HG02870 (cell line): Measurements from ENCODE around the gene PSMC1.

ENCODE experiments used
- ATAC-seq: cut with Tn5 transposase; IDR thresholded peaks from one replicate; pipeline ENCODE4 v1.9.1; 2021; ENCODE audit warnings: mild to moderate bottlenecking, moderate library complexity; ENCODE audit not compliant: unreplicated experiment

PSMC1 gene

DNA sequence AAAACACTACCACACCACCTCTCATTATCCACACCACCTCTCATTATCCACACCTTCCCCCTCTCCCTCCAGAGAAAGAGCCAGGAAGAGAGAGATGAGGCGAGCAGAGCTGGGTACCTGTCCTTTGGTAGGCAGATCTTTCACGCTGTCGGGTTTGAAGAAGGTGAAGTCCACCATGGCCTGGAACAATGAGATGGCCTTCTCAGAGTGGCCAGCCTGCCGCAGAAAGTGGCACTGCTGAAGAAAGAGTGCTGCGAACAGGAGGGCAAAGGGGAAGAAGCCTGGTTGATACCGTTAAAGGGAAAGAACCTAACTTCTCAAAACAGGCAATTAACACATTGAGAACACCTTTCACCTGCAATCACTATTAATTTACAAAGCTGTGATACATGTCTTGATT lies 44.8 kb downstream of the PSMC1 start:
- ATAC-seq, result no peak

DNA sequence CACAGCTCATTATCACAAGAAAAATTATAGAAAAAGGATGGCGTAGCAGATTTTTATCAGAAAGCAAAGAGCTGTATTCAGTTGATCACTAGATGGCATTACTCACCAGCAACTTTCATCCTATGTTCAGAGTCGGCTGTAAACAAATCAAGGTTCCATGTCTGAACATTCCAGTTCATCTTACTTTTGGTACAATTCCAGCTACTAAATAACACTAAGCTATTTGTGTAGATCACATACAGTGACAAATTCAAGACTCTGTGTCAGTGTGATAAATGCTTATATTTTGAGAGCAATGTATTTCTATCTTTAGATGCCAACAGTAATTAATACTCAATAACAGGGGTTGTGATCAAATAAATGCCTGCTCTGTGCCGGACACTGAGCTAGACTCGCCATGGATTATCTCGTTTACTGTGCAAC lies 45.3 kb downstream of the PSMC1 start:
- no peak for ATAC-seq

GRCh38 chr14:90302529-90303303 lies 46.4 kb downstream of the PSMC1 start:
- no peak for ATAC-seq

DNA sequence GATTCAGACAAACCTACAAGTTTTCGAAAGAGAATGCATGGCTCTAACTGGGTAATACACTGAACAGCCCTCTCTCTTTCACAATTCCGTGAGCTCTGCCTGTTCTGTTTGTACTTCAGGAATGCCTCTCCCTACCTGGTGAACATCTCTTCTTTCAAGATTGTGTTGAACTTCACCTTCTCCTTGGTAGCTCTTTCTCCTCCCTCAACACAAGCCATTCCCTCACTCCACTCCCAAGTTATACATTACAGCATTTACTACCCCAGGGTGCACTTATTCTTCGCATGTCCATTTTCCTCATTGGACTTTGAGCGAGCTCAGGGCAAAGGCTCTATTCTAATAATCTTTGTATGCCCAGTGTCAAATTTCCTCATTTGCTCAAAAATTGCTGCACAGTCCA lies 47.1 kb downstream of the PSMC1 start:
- no peak for ATAC-seq

DNA sequence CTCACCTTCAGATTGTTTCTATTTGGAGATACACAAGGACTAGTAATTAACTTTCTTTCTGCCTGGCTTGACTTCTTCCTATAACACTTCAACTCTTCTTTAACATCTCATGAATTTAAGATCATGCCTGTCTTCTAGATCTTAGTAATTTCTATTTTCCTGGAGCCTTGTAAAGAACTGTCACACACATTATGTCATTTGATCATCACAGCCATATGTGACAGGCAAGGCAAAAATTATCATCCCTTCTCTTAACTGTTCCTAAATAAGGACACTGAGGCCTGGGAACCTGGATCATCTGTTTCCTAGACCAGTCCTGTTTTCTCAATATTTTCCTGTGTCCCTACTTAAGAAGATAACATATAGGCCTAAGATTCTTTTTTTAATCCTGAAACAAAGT lies 48.1 kb downstream of the PSMC1 start:
- no peak for ATAC-seq

- ATAC-seq, result no peak
These were observed 48.8 kb downstream of the PSMC1 start for GRCh38 chr14:90305176-90305601.

GRCh38 chr14:90308561-90308960 lies 52.2 kb downstream of the PSMC1 start:
- no peak for ATAC-seq

- no peak for ATAC-seq
These were observed 60.9 kb downstream of the PSMC1 start for GRCh38 chr14:90317286-90317685.

DNA sequence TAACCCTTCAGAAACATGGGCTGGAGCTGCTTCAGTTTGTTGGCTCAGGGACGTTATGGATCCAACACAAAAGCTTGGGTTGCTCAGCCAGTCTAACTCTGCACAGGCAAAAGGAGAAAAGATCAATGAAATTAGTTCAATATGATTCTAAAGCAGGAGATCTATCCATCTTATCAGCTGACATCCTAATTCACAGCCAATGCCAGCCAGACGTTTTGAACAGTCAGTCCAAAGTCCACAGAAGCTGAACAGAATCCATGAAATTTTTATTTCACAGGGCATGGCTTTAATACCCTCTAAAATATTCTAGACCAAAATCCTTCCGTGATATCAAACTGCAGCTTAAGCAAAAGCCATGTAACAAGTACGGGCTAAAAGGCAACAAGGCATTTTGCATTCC lies 61.7 kb downstream of the PSMC1 start:
- no peak for ATAC-seq

GRCh38 chr14:90319173-90319572 lies 62.8 kb downstream of the PSMC1 start:
- ATAC-seq, result no peak

GRCh38 chr14:90319634-90320541 lies 63.5 kb downstream of the PSMC1 start:
- ATAC-seq, result no peak

DNA sequence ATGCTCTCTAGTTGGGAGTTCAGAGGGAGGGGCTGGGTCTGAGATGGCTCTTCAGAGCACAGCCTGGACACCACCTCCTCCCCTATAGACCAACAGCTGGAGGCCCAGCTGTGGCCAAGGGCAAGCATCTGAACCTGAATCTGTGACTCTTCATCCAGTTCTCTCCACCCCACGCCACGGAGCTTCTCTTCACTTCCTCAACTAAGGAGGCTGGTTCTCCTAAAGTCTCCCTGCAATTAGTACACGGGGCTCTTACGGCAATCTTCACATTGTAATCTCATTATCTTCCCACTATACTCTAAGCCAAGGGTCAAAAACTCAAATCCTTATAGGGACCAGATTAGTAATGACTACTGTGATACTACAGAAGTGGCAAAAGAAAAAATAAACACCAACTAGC lies 65.5 kb downstream of the PSMC1 start:
- ATAC-seq, result no peak
